GF-D8 (cell line): ENCODE results near the gene ACTR3.

Experiments used
- DNase-seq: peaks from one replicate; lab custom pipeline; 2025; lab: John Stamatoyannopoulos, UW

ACTR3 gene

GRCh38 chr2:114001937-114002336 lies 112.0 kb downstream of the ACTR3 start:
- no peak for DNase-seq

GRCh38 chr2:114005110-114005783 lies 115.4 kb downstream of the ACTR3 start:
- no peak for DNase-seq

GRCh38 chr2:114006460-114006859 lies 116.6 kb downstream of the ACTR3 start:
- no peak for DNase-seq

GRCh38 chr2:114007436-114007835 lies 117.5 kb downstream of the ACTR3 start:
- DNase-seq, result no peak

DNA sequence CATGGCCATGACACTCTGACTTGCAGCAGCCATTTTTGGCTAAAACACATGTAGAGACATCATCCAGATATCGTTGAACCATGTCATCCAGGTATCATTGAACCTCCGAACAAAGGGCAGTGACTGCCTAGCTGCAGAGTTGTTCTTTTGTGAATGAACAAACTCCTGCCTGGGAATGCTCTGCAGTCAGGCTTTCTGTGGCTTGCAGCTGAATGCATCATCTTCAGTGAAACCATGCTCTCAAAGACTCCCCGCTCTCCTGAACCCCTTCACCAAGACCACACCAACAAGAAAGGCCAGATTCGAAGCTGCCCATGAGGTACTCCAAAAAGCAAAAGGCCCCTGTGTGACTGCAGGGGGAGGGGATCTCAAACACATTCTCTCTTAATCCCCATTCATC lies 118.8 kb downstream of the ACTR3 start:
- DNase-seq, result no peak

DNA sequence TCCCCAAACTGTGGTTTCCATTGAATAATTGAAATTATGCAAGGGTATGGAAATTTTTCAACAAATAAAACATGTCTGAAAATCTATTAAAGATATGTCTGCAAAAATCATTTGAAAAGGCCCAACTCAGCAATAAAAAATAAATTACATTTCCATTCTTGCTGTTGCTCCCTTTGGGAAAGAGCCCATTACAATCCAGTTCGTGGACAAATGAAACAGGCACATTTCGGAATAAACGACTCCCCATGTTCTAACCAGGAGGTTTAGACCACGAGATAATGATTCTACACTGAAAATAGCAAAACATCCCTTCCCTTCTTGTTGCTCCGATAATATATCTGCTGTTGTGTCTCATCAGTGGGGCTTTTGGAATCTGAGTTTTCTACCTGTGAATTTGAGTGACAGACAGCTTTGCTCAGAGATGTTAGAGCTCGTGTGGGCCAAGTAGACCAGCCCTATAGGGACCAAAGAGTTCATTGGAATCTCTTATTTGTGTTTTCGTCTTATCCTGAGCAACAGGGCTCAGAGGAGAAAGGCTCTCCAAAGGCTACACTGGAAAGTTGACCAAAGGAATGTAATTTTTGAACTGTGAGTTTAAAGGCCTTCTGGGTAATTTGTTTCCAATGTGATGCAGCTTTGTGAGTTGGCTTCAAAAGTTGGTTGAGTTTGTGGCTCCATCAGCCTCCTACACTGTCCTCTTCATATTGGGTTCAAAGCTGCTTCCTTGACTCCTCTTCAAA lies 119.5 kb downstream of the ACTR3 start:
- no peak for DNase-seq

DNA sequence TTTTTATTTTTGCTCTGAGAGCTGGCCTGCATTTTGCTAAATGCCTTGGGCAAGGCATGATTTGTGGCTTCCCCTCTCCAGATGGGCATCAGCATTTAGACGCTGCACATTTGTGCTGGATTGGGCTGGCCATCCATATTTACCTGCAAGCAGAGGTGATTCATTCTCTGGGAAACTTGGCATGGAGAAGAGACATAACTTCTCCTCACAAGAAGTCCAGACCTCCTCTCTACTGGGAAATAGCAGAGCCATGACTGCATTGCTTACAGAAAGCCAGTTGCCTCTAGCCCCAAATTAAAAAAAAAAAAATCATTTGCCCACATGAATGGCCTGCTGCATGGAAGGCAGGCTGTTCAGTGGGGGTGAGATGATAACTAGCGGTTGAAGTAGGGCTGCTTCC lies 120.1 kb downstream of the ACTR3 start:
- no peak for DNase-seq

DNA sequence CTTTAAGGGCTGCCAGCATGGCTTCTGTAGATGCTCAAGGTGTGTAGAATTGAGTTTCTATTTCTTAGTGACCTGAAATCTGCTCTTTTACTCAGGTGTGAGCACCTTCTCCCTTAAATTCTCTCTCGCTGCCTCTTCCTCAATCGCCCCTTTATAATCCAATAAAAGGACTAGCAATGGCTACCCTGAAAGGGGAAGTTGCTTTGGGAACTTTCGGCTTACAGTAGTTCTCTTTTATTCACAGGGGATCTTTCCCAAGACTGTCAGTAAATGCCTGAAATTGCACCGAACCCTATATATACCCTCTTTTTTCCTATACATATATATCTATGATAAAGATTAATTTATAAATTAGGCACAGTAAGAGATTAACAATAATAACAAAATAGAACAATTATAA lies 121.8 kb downstream of the ACTR3 start:
- DNase-seq, result no peak
